H9 (cell line): ENCODE results near the gene GMCL1. TPM values are rescaled to one million over a fixed set of nuclear protein-coding genes. Genes with fewer than 3 reads are reported as not detected.

ENCODE experiments used
- DNase-seq: peaks from one replicate; pipeline ENCODE4 v3.0.0-alpha.2; 2017
- H2AFZ ChIP-seq: one replicate; pipeline ENCODE4 v1.6.1; 2013; ENCODE audit warnings: mild to moderate bottlenecking, low read length, control low read depth, moderate library complexity
- H2AK5ac ChIP-seq: 2 replicates; pipeline ENCODE4 v1.6.1; 2013; ENCODE audit warnings: low read length, control low read depth, mixed read lengths; ENCODE audit not compliant: insufficient read length
- H2BK120ac ChIP-seq: one replicate; pipeline ENCODE4 v1.6.1; 2013; ENCODE audit warnings: low read depth, mild to moderate bottlenecking, low read length, control low read depth, inconsistent platforms; ENCODE audit not compliant: poor library complexity, severe bottlenecking
- H2BK12ac ChIP-seq: 2 replicates; pipeline ENCODE4 v1.6.1; 2013; ENCODE audit warnings: low read length, control low read depth, mixed read lengths, low read depth; ENCODE audit not compliant: insufficient read length
- H2BK15ac ChIP-seq: 2 replicates; pipeline ENCODE4 v1.6.1; 2013; ENCODE audit warnings: low read depth, low read length, control low read depth
- H2BK20ac ChIP-seq: one replicate; pipeline ENCODE4 v1.6.1; 2013; ENCODE audit warnings: low read depth, mild to moderate bottlenecking, low read length, control low read depth, inconsistent platforms; ENCODE audit not compliant: poor library complexity, severe bottlenecking
- H2BK5ac ChIP-seq: 2 replicates; pipeline ENCODE4 v1.6.1; 2013; ENCODE audit warnings: low read length, control low read depth, mixed read lengths; ENCODE audit not compliant: insufficient read length
- H3K14ac ChIP-seq: 2 replicates; pipeline ENCODE4 v1.6.1; 2013; ENCODE audit warnings: low read length, control low read depth; ENCODE audit not compliant: insufficient read depth
- H3K18ac ChIP-seq: 2 replicates; pipeline ENCODE4 v1.6.1; 2013; ENCODE audit warnings: low read depth, mild to moderate bottlenecking, mixed read lengths, low read length, control low read depth; ENCODE audit not compliant: insufficient read length
- H3K23ac ChIP-seq: 2 replicates; pipeline ENCODE4 v1.6.1; 2013; ENCODE audit warnings: low read length, control low read depth, mixed read lengths, low read depth; ENCODE audit not compliant: insufficient read length
- H3K23me2 ChIP-seq: 2 replicates; pipeline ENCODE4 v1.6.1; 2013; ENCODE audit warnings: low read depth, mild to moderate bottlenecking, mixed read lengths, low read length, control low read depth; ENCODE audit not compliant: insufficient read length, poor library complexity, severe bottlenecking
- H3K27ac ChIP-seq: 2 replicates; pipeline ENCODE4 v1.5.1; 2013; ENCODE audit warnings: low read length, control low read depth, mixed read lengths, low read depth; ENCODE audit not compliant: insufficient read length
- H3K27me3 ChIP-seq: 2 replicates; pipeline ENCODE4 v1.6.1; 2013; ENCODE audit warnings: low read length, control low read depth, inconsistent platforms; ENCODE audit not compliant: insufficient read depth
- H3K4ac ChIP-seq: 2 replicates; pipeline ENCODE4 v1.6.1; 2013; ENCODE audit warnings: low read depth, mild to moderate bottlenecking, control low read depth, inconsistent platforms, low read length, moderate library complexity
- H3K4me1 ChIP-seq: 2 replicates; pipeline ENCODE4 v1.6.1; 2013; ENCODE audit warnings: low read length, control low read depth, inconsistent platforms; ENCODE audit not compliant: insufficient read depth
- H3K4me2 ChIP-seq: 2 replicates; pipeline ENCODE4 v1.6.1; 2013; ENCODE audit warnings: low read length, control low read depth, mixed read lengths; ENCODE audit not compliant: insufficient read length, insufficient read depth
- H3K56ac ChIP-seq: 2 replicates; pipeline ENCODE4 v1.6.1; 2013; ENCODE audit warnings: low read depth, mild to moderate bottlenecking, mixed read lengths, low read length, control low read depth; ENCODE audit not compliant: insufficient read length
- H3K79me1 ChIP-seq: 2 replicates; pipeline ENCODE4 v1.6.1; 2013; ENCODE audit warnings: low read depth, mild to moderate bottlenecking, moderate library complexity, low read length, control low read depth, inconsistent platforms; ENCODE audit not compliant: insufficient read depth, poor library complexity, severe bottlenecking
- H3K79me2 ChIP-seq: 2 replicates; pipeline ENCODE4 v1.6.1; 2013; ENCODE audit warnings: low read length, control low read depth, inconsistent platforms; ENCODE audit not compliant: insufficient read depth
- H3K9ac ChIP-seq: 2 replicates; pipeline ENCODE4 v1.6.1; 2013; ENCODE audit warnings: low read length, control low read depth, mixed read lengths; ENCODE audit not compliant: insufficient read length; ENCODE audit errors: extremely low read depth
- H3K9me3 ChIP-seq: one replicate; pipeline ENCODE4 v1.6.1; 2013; ENCODE audit warnings: low read depth, low read length, inconsistent platforms; ENCODE audit not compliant: control insufficient read depth
- H3T11ph ChIP-seq: one replicate; pipeline ENCODE4 v1.6.1; 2013; ENCODE audit warnings: mild to moderate bottlenecking, low read length, control low read depth, inconsistent platforms
- H4K20me1 ChIP-seq: one replicate; pipeline ENCODE4 v1.6.1; 2013; ENCODE audit not compliant: control insufficient read depth, insufficient read length, insufficient read depth
- H4K5ac ChIP-seq: 2 replicates; pipeline ENCODE4 v1.6.1; 2013; ENCODE audit warnings: low read depth, mild to moderate bottlenecking, mixed read lengths, low read length, control low read depth; ENCODE audit not compliant: insufficient read length
- H4K8ac ChIP-seq: replicated peaks from 2 replicates; pipeline ENCODE4 v1.6.1; 2013; ENCODE audit warnings: low read length, control low read depth, mixed read lengths, low read depth; ENCODE audit not compliant: insufficient read length
- H4K91ac ChIP-seq: 2 replicates; pipeline ENCODE4 v1.6.1; 2013; ENCODE audit warnings: low read depth, mild to moderate bottlenecking, moderate library complexity, mixed read lengths, low read length, control low read depth; ENCODE audit not compliant: insufficient read length
- H3K27ac Mint-ChIP-seq, 3 experiments: 2 replicates in 2 of 3; 3 replicates in 1 of 3; pipeline ENCODE4 v1.8.0; 2020 to 2021; ENCODE audit warnings: mixed read lengths in 3 of 3, mild to moderate bottlenecking in 1 of 3, moderate library complexity in 1 of 3
- H3K27me3 Mint-ChIP-seq: 2 replicates; pipeline ENCODE4 v1.8.0; 2021; ENCODE audit warnings: low read depth, mild to moderate bottlenecking, moderate library complexity, mixed read lengths
- H3K36me3 Mint-ChIP-seq, 3 experiments: 2 replicates in 2 of 3; 3 replicates in 1 of 3; pipeline ENCODE4 v1.8.0; 2020 to 2021; ENCODE audit warnings: low read depth in 3 of 3, mixed read lengths in 3 of 3; ENCODE audit not compliant: insufficient read depth in 1 of 3
- H3K4me1 Mint-ChIP-seq, 2 experiments: 2 replicates each; pipeline ENCODE4 v1.8.0; 2020; ENCODE audit warnings: mixed read lengths in 2 of 2
- H3K4me3 Mint-ChIP-seq, 2 experiments: 2 replicates in 1 of 2; 3 replicates in 1 of 2; pipeline ENCODE4 v1.8.0; 2020 to 2021; ENCODE audit warnings: mild to moderate bottlenecking in 2 of 2, mixed read lengths in 2 of 2, moderate library complexity in 1 of 2
- H3K9me3 Mint-ChIP-seq, 2 experiments: 2 replicates in 1 of 2; 3 replicates in 1 of 2; pipeline ENCODE4 v1.8.0; 2020; ENCODE audit warnings: mild to moderate bottlenecking in 2 of 2, mixed read lengths in 2 of 2, moderate library complexity in 1 of 2
- WGBS: extraction: QIAGEN DNeasy Blood & Tissue Kit; methylation state at CpG from one replicate; pipeline ENCODE4 v1.1.7; 2013; ENCODE audit warnings: missing lambda C conversion rate, low lambda C conversion rate, mixed read lengths; ENCODE audit not compliant: insufficient read length; ENCODE audit errors: extremely low coverage; 5-methylcytosine and 5-hydroxymethylcytosine counted together
- total RNA-seq: library from RNA; stranded (reverse); gene quantifications from 2 replicates; pipeline ENCODE4 v1.2.1, GENCODE V29; 2021
- TF ChIP-seq, protein P1 (sequence below): fragments of 200-600 bp; sonication (generic); conservative IDR thresholded peaks from 3 replicates; pipeline ENCODE4 v1.8.0; 2021; ENCODE audit warnings: antibody characterized with exemption, mild to moderate bottlenecking

The GMCL1 gene
- total RNA-seq, 1 experiment from 2014 or later = 18.6 TPM

GRCh38 chr2:69815717-69816116 is 13.7 kb upstream of the GMCL1 start:
- Histone ChIP-seq H3T11ph (no peak overlapping the region), H3K4me2 (no peak overlapping the region), H4K5ac (no peak overlapping the region), H4K91ac (no peak overlapping the region), H3K23me2 (no peaks in the 10 kb centered on the region), H3K56ac (no peak overlapping the region), H2AFZ (no peak overlapping the region), H2BK5ac (no peak overlapping the region), H2AK5ac (no peak overlapping the region), H3K9me3 (no peaks in the 10 kb centered on the region), H3K18ac (no peak overlapping the region), H4K20me1 (no peaks in the 10 kb centered on the region), H3K23ac (no peak overlapping the region), H2BK120ac (no peak overlapping the region), H2BK15ac (no peak overlapping the region), H3K4ac (no peak overlapping the region), H3K14ac (no peak overlapping the region), H3K27me3 (no peaks in the 10 kb centered on the region), H3K27ac (no peak overlapping the region), H4K8ac (no peak overlapping the region), H3K4me1 (no peaks in the 10 kb centered on the region), H3K79me1 (no peaks in the 10 kb centered on the region), H2BK12ac (no peak overlapping the region), H3K79me2 (no peaks in the 10 kb centered on the region), H2BK20ac (no peak overlapping the region), H3K9ac (no peak overlapping the region)
- no peaks in the 10 kb centered on the region for H3K9me3 Mint-ChIP-seq
- H3K27ac Mint-ChIP-seq = no peak overlapping the region; a peak in 1 of 7 replicates
- no peak overlapping the region for H3K4me3 Mint-ChIP-seq
- TF ChIP-seq, protein P1, sequence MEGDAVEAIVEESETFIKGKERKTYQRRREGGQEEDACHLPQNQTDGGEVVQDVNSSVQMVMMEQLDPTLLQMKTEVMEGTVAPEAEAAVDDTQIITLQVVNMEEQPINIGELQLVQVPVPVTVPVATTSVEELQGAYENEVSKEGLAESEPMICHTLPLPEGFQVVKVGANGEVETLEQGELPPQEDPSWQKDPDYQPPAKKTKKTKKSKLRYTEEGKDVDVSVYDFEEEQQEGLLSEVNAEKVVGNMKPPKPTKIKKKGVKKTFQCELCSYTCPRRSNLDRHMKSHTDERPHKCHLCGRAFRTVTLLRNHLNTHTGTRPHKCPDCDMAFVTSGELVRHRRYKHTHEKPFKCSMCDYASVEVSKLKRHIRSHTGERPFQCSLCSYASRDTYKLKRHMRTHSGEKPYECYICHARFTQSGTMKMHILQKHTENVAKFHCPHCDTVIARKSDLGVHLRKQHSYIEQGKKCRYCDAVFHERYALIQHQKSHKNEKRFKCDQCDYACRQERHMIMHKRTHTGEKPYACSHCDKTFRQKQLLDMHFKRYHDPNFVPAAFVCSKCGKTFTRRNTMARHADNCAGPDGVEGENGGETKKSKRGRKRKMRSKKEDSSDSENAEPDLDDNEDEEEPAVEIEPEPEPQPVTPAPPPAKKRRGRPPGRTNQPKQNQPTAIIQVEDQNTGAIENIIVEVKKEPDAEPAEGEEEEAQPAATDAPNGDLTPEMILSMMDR = no peak
- H3K27me3 Mint-ChIP-seq = no peaks in the 10 kb centered on the region
- peaks cover 12 to 14% of the 10 kb centered on the region in 2 experiments for H3K4me1 Mint-ChIP-seq
- no peaks in the 10 kb centered on the region for H3K36me3 Mint-ChIP-seq
- no peak for DNase-seq
- no CpG with 5 or more reads among the region's 1 CpG for WGBS
